HG03045 (cell line): ENCODE results near the gene OBSCN.

Experiments
- ATAC-seq: cut with Tn5 transposase; IDR thresholded peaks from one replicate; pipeline ENCODE4 v1.9.1; 2021; ENCODE audit warnings: mild to moderate bottlenecking, moderate library complexity; ENCODE audit not compliant: unreplicated experiment

OBSCN gene

GRCh38 chr1:228350179-228350742, 142.4 kb downstream of the OBSCN start:
- ATAC-seq = no peak

- ATAC-seq = no peak
Measured at GRCh38 chr1:228350831-228351781, 143.3 kb downstream of the OBSCN start.

GRCh38 chr1:228351850-228352249, 144.0 kb downstream of the OBSCN start:
- no peak for ATAC-seq

- no peak for ATAC-seq
Measured at GRCh38 chr1:228352677-228353481, 145.0 kb downstream of the OBSCN start.

GRCh38 chr1:228353601-228354371, 145.9 kb downstream of the OBSCN start:
- ATAC-seq = no peak

GRCh38 chr1:228354390-228355320, 146.8 kb downstream of the OBSCN start:
- no peak for ATAC-seq

GRCh38 chr1:228356897-228357680, 149.2 kb downstream of the OBSCN start:
- no peak for ATAC-seq

- no peak for ATAC-seq
Measured at GRCh38 chr1:228358039-228358763, 150.4 kb downstream of the OBSCN start.

GRCh38 chr1:228358764-228359612, 151.1 kb downstream of the OBSCN start:
- no peak for ATAC-seq

- ATAC-seq = no peak
Measured at GRCh38 chr1:228359613-228360532, 152.0 kb downstream of the OBSCN start.

- ATAC-seq = no peak
Measured at GRCh38 chr1:228360533-228361313, 152.9 kb downstream of the OBSCN start.

GRCh38 chr1:228361314-228362140, 153.7 kb downstream of the OBSCN start:
- no peak for ATAC-seq

GRCh38 chr1:228362141-228362883, 154.5 kb downstream of the OBSCN start:
- no peak for ATAC-seq
